AG10803 (cell line): ENCODE data around the gene DCAKD.

ENCODE experiments used
- DNase-seq: peaks from one replicate; pipeline ENCODE4 v3.0.0; 2010; ENCODE audit warnings: low read depth
- H3K4me3 ChIP-seq: 2 replicates; pipeline ENCODE4 v1.5.1; 2011; ENCODE audit warnings: mild to moderate bottlenecking, low read length, control low read depth
- TF ChIP-seq, protein P1 (sequence below): conservative IDR thresholded peaks from 2 replicates; pipeline ENCODE4 v1.5.1; 2011; ENCODE audit warnings: mild to moderate bottlenecking, low read length, control low read depth, inconsistent platforms

The DCAKD gene

DNA sequence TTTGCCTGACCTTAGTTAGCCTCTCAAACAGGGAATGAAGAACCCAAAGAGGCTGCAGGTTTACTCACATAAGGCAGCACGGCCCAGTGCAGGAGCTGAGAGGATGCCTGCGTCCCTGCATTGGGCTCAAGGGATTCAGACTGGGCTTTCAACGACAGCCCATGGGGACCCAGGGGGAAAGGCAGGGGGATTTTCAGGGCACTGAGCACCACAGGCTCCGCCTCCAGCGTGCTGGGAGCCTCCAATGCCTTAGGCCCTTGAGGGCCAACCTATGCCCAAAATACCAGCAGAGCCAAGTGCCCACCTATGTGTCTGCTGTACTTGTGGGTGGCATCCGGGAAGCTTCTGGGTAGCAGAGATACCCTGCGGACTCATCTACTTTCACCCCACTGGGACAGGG, 22.3 kb downstream of the DCAKD start:
- no peak overlapping the region for H3K4me3 ChIP-seq
- DNase-seq = no peak
- TF ChIP-seq, protein P1, sequence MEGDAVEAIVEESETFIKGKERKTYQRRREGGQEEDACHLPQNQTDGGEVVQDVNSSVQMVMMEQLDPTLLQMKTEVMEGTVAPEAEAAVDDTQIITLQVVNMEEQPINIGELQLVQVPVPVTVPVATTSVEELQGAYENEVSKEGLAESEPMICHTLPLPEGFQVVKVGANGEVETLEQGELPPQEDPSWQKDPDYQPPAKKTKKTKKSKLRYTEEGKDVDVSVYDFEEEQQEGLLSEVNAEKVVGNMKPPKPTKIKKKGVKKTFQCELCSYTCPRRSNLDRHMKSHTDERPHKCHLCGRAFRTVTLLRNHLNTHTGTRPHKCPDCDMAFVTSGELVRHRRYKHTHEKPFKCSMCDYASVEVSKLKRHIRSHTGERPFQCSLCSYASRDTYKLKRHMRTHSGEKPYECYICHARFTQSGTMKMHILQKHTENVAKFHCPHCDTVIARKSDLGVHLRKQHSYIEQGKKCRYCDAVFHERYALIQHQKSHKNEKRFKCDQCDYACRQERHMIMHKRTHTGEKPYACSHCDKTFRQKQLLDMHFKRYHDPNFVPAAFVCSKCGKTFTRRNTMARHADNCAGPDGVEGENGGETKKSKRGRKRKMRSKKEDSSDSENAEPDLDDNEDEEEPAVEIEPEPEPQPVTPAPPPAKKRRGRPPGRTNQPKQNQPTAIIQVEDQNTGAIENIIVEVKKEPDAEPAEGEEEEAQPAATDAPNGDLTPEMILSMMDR = no peak

DNA sequence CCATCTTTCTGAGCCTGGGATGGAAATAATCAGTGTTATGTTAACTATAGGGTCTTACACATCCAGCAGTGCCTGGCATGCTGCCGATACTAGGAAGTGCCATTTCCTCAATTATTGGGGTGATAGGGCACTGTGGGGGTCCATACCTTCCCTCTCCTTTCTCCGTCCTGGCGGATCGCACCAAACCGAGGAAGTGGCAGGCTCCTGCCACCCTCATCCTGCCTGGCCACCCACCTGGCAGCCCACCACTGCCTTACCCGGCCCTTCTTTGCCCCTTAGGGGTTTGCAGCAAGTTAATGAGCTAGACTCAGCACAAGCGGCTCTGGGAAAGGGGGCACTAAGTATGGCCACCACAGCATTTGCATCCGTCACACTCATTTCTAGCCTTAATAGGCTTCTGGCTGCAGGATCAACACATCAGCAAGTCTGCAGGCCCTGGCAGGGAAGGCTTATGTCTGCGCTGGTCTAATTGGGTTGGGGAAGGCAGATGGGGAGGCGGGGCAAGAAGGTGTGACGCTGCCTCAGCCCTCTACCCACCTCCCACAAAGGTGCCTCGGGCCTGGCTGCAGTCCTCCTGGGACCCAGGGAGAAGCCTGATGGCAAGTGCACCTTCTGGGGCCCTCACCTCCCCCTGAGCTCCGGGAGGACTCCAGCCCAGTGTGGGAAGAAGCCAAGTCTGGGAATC, 28.6 kb downstream of the DCAKD start:
- no peak for DNase-seq
- H3K4me3 ChIP-seq = no peak overlapping the region
- TF ChIP-seq, protein P1 = no peak

DNA sequence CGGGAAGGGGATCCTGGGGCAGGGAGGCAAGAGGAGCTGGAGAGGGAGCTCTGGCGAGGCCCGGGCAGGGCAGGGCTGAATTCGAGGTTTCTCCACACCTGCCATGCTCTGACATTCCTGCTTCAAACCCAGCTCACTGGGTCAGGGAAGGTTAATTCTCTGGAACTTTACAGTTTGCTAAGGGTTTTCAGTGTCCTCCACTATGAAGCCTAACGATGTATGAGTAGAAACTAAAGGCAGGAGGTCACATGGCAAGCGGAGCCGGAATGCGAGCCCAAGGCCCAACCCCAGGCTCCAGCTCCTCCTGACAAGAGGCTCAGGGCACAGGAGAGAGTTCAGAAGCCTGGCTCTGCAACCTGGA, 29.2 kb downstream of the DCAKD start:
- TF ChIP-seq, protein P1 = no peak
- no peak for DNase-seq
- H3K4me3 ChIP-seq = no peak overlapping the region

DNA sequence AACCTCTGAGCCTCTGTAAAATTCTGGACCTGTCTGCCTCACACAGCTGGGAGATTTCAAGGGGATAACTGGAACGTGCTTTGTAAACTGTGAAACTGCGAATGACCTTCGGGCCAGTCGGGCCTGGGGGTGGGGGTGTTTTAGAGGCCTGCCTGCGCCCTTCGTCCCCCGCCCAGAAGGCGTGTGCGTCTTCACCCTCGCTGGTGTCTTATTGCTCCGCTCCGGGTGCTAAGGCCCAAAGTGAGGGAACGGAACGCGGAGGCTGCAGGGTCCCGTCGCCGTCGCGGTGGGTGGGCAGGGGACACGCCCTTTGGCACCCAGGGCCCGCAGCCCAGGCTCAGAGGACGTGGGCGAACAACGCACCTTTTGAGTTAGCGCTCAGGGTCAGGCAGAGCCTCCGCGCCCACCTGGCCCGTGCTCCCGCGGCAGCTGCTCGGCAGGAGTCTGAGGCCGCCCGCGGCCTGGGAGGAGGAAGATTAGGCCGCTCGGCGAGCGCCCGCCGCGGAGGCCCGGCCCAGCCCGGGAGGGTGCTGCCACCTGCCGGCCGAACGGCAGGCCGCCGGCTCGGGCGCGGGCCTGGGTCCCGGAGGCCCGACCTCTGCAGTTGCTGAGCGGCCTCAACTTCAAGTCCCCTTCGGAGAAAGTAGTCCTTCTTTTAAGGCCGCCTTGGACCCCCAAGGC, 29.7 kb downstream of the DCAKD start:
- DNase-seq = peak; percentile 51
- TF ChIP-seq, protein P1 = peak; percentile 44
- H3K4me3 ChIP-seq = peak overlapping the region; percentile 52

DNA sequence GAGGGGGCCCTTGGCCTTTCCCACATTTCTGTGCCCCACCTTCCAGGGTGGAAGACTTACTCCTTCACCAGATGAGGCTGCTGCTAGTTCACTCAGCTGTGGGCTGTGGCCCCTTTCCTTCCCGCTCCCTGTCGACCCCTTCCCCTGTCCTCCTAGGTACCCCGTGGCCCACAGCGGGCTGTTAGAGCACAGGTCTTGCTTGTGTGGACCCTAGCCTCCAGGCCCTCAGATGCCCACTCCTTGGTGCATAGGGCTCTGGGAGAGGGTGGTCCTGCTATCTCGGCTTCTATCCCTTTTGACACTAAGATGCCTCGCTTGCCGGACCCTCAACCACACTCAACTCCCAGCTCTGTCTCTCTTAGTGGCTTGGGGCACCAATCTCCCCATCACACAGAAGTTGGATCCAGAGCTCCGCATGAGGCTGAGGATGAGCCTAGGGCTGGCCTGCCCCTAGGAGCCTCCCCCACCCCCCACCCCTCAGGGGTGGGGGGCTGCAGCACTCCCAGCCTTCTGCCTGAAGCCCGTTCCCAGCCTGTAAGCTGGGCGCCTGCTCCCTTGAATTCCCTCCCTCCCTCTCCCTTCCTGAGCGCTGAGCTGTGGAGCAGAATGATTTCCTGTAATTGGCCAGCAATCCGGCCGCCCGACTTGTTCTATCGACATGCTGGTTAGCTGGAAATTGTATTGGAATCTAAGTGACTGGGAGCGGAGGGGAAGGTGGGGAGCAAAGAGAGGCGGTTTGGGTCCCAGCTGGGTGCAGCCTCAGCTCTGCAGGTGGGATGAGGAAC, 30.9 kb downstream of the DCAKD start:
- peak; percentile 30 for DNase-seq
- TF ChIP-seq, protein P1 = no peak
- no peak overlapping the region for H3K4me3 ChIP-seq

DNA sequence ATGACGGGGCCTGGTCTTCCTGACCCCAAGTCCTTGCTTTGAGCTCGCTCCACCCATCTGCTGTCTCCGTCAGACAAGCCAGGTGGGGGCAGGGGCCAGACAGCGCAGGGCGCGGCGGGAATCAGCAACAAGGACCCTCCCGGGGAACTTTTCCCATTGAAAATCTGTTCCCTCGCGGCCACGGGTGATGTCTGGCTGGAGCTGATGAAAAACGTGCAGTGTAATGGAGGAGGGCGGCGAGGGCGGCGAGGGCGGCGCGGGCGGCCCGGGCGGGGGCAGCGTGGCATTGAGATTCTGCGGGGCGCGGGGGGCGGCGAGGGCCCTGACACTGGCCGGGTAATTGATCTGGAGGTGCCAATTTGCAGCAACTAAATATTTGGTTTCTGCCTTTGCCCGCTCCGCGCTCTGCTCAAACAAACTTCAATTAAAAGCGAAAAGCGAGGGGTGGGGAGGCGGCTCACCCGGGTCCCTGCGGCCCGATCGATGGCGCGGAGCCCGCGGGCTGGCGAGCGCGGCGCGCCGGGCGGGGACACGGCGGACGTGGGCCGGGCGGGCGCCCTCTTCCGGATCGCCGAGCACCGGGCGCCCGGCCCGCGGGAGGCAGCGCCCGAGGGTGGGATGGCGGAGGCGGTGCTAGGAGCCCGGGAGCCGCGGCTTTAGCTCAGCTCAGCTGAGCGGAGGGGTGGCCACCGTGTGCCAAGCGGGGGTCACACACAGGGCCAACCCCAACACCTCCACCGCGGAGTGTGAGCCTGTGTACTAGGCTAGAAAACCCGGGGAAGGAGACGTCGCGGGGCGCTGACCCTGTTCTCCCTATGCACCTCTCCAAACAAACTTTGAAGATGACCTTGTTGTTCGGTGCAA, 32.4 kb downstream of the DCAKD start:
- DNase-seq = peak; percentile 48
- peak overlapping the region; percentile 60 for H3K4me3 ChIP-seq
- TF ChIP-seq, protein P1 = no peak; the same call in 1 of the 2 replicates
